ENCODE data around the gene LYPD1. TPM values are rescaled to one million over a fixed set of nuclear protein-coding genes. Genes with fewer than 3 reads are reported as not detected.

Gene LYPD1
- total RNA-seq, 1 donor from 2014 or later = not detected

DNA sequence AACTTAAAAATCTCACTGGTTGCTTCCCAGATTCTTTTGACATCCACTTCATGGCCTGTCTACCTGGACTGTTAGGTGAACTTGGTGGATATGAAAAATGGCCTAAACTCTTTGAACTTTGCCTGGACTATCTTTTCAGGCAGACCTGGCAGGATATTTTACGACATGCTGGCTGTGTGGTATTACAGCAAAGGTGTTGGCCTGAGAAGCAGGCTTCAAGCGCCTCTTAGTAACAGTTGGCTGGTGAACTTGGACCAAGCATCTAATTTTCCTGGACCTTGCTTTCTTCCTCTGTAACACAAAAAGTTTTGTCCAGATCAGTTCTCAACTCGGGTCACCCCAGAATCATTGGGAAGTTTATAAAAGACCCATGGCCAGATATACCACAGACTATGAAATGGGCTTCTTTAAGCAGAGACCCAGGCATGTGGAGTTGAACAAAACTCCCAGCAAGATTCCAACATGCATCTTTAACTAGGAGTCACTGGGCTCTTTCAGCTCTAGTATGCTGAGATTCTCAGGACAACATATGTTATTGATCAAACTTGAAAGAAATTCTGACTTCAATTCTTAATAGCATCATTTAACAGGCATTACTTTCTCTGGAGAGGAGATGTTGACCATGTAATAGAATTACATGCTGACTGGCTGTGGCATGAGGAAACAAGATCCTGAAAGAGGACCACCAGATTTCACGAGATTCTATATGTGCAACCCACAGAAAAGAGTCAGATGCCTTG lies 4.4 kb downstream of the LYPD1 start:
- intact Hi-C loops (cut with DNase I) = no loop called here
- no peaks in the 10 kb centered on the region for H3K9me3 ChIP-seq
- no peak overlapping the region for H3K4me3 ChIP-seq
- peaks cover 5 to 6% of the 10 kb centered on the region in 2 donors for H3K4me1 ChIP-seq
- no peak for DNase-seq (ENCODE audit: low spot score in 2 of 2)
- no peak overlapping the region for H3K27ac ChIP-seq
- H3K36me3 ChIP-seq = no peaks in the 10 kb centered on the region
- no peaks in the 10 kb centered on the region for H3K27me3 ChIP-seq
- TF ChIP-seq, protein P1, sequence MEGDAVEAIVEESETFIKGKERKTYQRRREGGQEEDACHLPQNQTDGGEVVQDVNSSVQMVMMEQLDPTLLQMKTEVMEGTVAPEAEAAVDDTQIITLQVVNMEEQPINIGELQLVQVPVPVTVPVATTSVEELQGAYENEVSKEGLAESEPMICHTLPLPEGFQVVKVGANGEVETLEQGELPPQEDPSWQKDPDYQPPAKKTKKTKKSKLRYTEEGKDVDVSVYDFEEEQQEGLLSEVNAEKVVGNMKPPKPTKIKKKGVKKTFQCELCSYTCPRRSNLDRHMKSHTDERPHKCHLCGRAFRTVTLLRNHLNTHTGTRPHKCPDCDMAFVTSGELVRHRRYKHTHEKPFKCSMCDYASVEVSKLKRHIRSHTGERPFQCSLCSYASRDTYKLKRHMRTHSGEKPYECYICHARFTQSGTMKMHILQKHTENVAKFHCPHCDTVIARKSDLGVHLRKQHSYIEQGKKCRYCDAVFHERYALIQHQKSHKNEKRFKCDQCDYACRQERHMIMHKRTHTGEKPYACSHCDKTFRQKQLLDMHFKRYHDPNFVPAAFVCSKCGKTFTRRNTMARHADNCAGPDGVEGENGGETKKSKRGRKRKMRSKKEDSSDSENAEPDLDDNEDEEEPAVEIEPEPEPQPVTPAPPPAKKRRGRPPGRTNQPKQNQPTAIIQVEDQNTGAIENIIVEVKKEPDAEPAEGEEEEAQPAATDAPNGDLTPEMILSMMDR (IDR thresholded peaks at IDR 0.05) = no peak

DNA sequence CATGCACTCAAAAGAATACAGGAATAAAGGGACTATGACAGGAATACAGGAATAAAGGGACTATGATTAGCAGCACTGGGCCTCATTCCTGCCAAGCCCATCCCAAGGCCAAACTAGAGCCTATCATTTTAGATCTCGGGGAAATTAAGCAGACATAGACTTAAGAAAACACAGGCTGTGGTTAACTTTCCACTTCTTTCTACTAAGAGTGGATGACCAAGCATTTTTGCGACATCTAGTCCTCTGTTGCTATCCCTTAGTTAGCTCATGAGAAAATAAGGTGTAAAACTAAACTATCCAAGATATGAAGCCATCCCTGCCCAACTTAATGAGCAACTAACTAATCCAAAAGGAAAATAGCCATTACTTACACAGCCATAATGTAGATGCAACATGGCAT lies 5.9 kb downstream of the LYPD1 start:
- Histone ChIP-seq H3K4me3 (no peak overlapping the region), H3K27ac (no peak overlapping the region), H3K27me3 (no peaks in the 10 kb centered on the region), H3K36me3 (no peaks in the 10 kb centered on the region), H3K9me3 (no peaks in the 10 kb centered on the region), H3K4me1 (no peaks in the 10 kb centered on the region)
- intact Hi-C loops (cut with DNase I) = no loop called here
- DNase-seq (ENCODE audit: low spot score in 2 of 2) = no peak
- TF ChIP-seq, protein P1 (IDR thresholded peaks at IDR 0.05) = no peak

DNA sequence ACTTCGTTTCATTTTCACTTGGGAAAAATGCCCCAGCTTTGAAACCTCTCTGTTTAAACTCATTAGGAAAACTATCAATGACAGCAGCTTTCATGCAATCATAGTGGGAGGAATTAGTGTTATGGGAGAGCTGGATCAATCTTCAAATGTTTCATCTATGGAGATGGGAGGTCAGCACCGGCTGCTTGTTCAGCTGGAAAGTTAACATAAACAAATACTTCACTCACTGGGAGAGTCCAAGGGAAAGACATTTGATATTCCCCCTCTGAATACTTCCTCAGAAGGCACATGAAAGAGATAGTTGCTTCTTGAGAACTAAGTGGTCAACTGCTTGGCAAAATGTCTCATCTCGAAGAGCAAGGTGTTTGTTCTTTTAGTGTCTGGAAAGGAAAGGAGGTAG lies 7.3 kb downstream of the LYPD1 start:
- H3K4me3 ChIP-seq = no peak overlapping the region
- H3K27ac ChIP-seq = no peak overlapping the region
- no peaks in the 10 kb centered on the region for H3K9me3 ChIP-seq
- no peaks in the 10 kb centered on the region for H3K36me3 ChIP-seq
- no peak for DNase-seq (ENCODE audit: low spot score in 2 of 2)
- H3K27me3 ChIP-seq = no peaks in the 10 kb centered on the region
- H3K4me1 ChIP-seq = no peaks in the 10 kb centered on the region
- TF ChIP-seq, protein P1 (IDR thresholded peaks at IDR 0.05) = no peak
- intact Hi-C loops (cut with DNase I) = no loop called here

DNA sequence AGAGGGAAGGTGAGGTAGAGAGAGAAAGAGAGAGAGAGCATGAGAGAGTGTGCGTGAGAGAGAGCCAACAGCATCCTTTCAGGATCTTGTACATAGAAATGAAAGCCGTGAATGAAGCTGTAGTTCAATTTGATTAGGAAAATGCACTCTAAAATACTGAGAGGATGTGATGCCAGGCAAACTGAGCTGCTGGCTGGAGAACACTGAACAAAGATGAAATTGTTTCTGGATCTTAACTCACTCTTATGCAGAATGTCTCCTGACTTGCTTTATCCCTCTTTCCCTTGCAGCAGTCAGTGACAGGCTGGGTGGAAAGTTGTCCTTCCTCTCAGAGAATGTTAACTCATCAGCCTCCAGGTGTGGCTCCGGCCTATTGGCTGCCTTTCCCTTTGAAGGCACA lies 10.7 kb downstream of the LYPD1 start:
- intact Hi-C loops (cut with DNase I) = no loop called here
- H3K36me3 ChIP-seq = no peaks in the 10 kb centered on the region
- H3K4me3 ChIP-seq = no peak overlapping the region
- H3K4me1 ChIP-seq = no peaks in the 10 kb centered on the region
- TF ChIP-seq, protein P1 (IDR thresholded peaks at IDR 0.05) = no peak
- no peaks in the 10 kb centered on the region for H3K9me3 ChIP-seq
- no peaks in the 10 kb centered on the region for H3K27me3 ChIP-seq
- DNase-seq (ENCODE audit: low spot score in 2 of 2) = no peak
- H3K27ac ChIP-seq = no peak overlapping the region

DNA sequence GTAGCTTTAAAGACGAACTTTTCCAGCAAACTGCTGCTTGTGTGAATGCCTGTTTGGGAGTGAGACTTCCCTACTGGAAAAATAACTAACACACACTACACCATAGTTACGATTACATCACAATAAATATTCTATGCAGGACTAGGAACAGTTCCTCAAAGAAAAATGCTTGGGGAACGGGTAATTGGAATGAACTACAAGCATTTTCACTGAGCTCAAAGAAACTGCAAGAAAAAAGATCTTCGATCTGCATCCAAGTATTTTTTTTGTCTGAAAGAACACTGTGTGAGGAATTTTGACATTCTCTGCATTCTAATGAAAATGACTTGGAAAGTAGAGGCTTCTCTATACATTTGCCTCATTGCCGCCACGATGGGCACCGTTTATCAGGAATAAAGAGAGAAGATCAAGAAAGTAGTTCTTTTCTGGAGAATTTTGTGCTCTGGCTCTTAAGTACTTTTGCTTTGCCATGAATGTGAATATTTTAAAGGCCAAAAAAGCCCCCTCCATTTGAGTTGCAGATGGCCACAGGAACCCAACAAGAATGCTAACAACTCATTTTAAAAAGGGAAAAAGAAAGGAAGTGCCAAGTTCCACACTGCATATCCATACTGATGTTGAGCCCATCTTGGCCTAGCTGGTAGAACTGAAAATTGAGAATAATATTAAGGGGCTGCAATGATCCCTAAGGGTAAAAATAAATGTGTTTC lies 13.6 kb downstream of the LYPD1 start:
- no peaks in the 10 kb centered on the region for H3K9me3 ChIP-seq
- no peaks in the 10 kb centered on the region for H3K36me3 ChIP-seq
- no peaks in the 10 kb centered on the region for H3K4me1 ChIP-seq
- TF ChIP-seq, protein P1 (IDR thresholded peaks at IDR 0.05) = no peak
- DNase-seq (ENCODE audit: low spot score in 2 of 2) = no peak
- no peak overlapping the region for H3K4me3 ChIP-seq
- no peaks in the 10 kb centered on the region for H3K27me3 ChIP-seq
- H3K27ac ChIP-seq = no peak overlapping the region
- intact Hi-C loops (cut with DNase I) = no loop called here

Measured in ascending aorta (tissue), 2 donors.